ENCODE measurements around the gene SESN1.

Gene SESN1

GRCh38 chr6:109082188-109082577 lies 12.5 kb downstream of the SESN1 start:
- no peak overlapping the region for H3K4me3 ChIP-seq (replicated peaks; ENCODE audit: low read depth, low read length)
- peak; percentile 41 for DNase-seq (ENCODE audit: low read depth)
- TF ChIP-seq CTCF (IDR thresholded peaks at IDR 0.05; ENCODE audit: low read length, missing control alignments) = no peak

GRCh38 chr6:109081516-109082187 lies 13.0 kb downstream of the SESN1 start:
- H3K4me3 ChIP-seq (replicated peaks; ENCODE audit: low read depth, low read length) = no peak overlapping the region
- DNase-seq (ENCODE audit: low read depth) = no peak
- no peak for TF ChIP-seq CTCF (IDR thresholded peaks at IDR 0.05; ENCODE audit: low read length, missing control alignments)

DNA sequence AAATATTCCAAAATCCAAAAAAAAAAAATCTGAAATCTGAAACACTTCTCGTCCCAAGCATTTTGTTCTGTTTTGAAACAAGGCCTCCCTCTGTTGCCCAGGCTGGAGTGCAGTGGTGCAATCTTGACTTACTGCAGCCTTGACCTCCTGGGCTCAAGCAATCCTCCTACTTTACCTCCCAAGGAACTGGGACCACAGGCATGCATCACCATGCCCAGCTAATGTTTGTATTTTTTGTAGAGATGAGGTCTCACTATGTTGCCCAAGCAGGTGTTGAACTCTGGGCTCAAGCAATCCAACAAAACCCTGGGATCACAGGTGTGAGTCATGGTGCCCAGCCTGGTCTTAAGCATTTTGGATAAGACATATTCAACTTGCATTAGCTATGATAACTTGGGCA lies 13.6 kb downstream of the SESN1 start:
- no peak for DNase-seq (ENCODE audit: low read depth)
- TF ChIP-seq CTCF (IDR thresholded peaks at IDR 0.05; ENCODE audit: low read length, missing control alignments) = no peak

DNA sequence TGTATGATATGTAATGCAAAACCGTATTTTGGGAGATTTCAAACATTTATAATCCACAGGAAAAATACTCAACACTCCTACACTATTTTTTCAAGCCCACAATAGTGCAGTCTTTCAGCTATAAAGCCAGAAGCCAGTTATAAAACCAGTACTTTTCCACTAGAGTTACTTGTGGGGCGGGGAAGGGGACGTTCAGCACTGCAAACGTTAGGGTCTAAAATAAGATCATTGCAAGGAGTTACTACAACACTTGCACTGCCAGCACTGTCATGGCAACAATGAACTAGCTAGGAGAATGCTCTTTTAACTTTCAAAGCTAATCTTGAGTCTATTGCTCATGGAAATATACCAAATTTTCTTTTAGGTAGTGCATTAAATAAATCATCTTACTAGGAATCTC lies 14.7 kb downstream of the SESN1 start:
- DNase-seq (ENCODE audit: low read depth) = peak; percentile 32
- TF ChIP-seq CTCF (IDR thresholded peaks at IDR 0.05; ENCODE audit: low read length, missing control alignments) = no peak
- no peak overlapping the region for H3K4me3 ChIP-seq (replicated peaks; ENCODE audit: low read depth, low read length)

More for the DNA sequence above, 13.6 kb downstream of the SESN1 start:
- H3K4me3 ChIP-seq (replicated peaks; ENCODE audit: low read depth, low read length) = no peak overlapping the region

DNA sequence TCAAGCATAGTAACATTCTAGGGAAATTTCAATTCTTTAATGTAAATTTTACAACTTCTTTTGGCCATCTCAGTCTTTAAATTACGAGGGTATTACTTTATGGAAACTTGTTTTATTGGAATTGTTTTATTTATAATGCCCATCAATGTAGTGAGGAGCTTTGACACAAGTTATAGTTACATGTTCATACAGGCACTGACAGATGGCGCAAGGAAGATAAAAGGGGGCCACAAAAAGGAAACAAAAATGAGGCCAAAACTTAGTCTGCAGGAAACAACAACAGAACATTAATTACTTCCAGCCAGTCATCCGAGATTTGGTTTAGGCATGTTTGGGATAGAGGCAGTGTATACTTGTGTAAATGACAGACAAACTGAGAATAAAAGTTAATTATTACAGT lies 18.3 kb downstream of the SESN1 start:
- DNase-seq (ENCODE audit: low read depth) = no peak
- H3K4me3 ChIP-seq (replicated peaks; ENCODE audit: low read depth, low read length) = no peak overlapping the region
- no peak for TF ChIP-seq CTCF (IDR thresholded peaks at IDR 0.05; ENCODE audit: low read length, missing control alignments)

GRCh38 chr6:109075934-109076333 lies 18.7 kb downstream of the SESN1 start:
- no peak for TF ChIP-seq CTCF (IDR thresholded peaks at IDR 0.05; ENCODE audit: low read length, missing control alignments)
- no peak for DNase-seq (ENCODE audit: low read depth)
- H3K4me3 ChIP-seq (replicated peaks; ENCODE audit: low read depth, low read length) = no peak overlapping the region

- no peak for DNase-seq (ENCODE audit: low read depth)
- TF ChIP-seq CTCF (IDR thresholded peaks at IDR 0.05; ENCODE audit: low read length, missing control alignments) = no peak
- H3K4me3 ChIP-seq (replicated peaks; ENCODE audit: low read depth, low read length) = no peak overlapping the region
Measured at GRCh38 chr6:109074133-109074415, 20.6 kb downstream of the SESN1 start.
